ENCODE data around the gene PCLO.
"Not testable (repeated sequence)": the region's sequence is repeated elsewhere in the genome, so short reads cannot be mapped to it uniquely, and the experiment has no call there.

Gene PCLO

DNA sequence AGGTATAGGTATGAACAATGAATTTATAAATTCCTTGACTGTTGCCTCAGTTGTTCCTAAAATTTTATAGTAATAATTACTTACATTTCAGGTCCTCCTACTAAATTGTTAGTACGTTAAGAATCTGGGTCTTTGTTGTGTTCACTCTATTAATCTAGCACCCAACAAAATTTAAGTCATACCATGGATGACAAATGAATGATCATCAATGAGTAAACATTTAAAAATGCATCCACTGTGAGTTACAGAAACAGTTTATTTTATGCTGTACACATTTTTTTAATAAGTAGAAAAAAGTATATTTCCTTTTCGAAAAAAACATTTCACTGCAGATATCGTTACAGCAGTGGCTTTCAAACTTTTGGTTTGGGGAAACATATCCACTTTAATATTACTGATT lies 265.2 kb downstream of the PCLO start:
- DNase-seq (ENCODE audit: insufficient read length, low spot score) (no peak), FAIRE-seq (no peak)
- TF ChIP-seq POU2F2 (IDR thresholded peaks at IDR 0.05; ENCODE audit: low read depth, low read length) (no peak), TAF1 (IDR thresholded peaks at IDR 0.05; ENCODE audit: low read depth, low read length) (no peak), SPI1 (IDR thresholded peaks at IDR 0.05; ENCODE audit: low read depth, low read length) (no peak), POLR2A (IDR thresholded peaks at IDR 0.05; ENCODE audit: low read depth, low read length) (no peak), POLR2AphosphoS5 (IDR thresholded peaks at IDR 0.05; ENCODE audit: low read depth, low read length) (no peak), PAX5 (IDR thresholded peaks at IDR 0.05; ENCODE audit: insufficient read depth, low read length, severe bottlenecking) (no peak)

DNA sequence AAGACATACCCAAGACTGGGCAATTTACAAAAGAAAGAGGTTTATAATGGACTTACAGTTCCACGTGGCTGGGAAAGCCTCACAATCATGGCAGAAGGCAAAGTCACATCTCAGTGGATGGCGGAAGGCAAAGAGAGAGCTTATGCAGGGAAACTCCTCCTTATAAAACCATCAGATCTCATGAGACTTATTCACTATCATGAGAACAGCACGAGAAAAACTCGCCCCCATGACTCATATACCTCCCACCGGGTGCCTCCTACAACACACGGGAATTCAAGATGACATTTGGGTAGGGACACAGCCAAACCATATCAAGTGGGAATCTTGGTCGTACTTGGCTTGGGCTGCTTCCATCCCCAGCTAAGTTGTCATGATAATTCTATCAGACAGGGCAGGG lies 268.3 kb downstream of the PCLO start:
- not testable (repeated sequence) for FAIRE-seq; DNase-seq (ENCODE audit: insufficient read length, low spot score)

DNA sequence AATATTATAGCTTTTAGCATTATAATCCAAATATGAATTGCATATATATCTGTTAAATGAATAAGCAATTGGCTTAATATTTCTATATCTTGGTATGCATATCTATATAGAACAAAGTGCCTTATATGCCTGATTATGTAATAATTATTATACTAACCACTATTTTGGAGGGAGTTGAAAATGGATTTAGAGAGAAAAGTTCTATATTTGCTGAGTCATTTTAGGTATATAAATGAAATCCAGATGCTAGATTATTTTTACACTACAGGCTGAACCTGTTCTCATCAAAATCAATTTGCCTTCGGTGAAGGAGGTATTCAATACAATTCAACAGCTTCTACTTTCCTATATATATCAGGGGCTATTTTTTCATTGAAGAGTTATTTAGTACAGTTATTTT lies 276.4 kb downstream of the PCLO start:
- FAIRE-seq = no peak

DNA sequence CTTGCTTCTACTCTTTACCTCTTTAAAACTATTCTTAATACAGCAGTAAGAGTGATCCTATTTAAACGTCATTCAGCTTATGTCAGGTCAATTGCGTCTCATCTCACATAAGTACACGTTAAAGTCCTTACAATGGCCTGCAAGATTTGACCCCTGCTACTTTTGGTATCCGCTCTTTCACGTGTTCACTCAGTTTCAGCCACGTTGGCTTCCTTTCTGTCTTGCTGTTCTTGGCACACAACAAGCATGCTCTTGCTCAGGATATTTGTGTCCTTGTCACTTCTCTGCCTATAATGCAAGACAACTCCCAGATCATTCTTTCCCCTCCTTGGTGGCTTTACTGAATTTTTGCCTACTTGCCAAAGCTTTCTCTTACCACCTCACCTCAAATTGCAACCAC lies 296.8 kb downstream of the PCLO start:
- no peak for TF ChIP-seq POLR2AphosphoS5 (IDR thresholded peaks at IDR 0.05; ENCODE audit: low read depth, low read length)
- no peak for TF ChIP-seq POU2F2 (IDR thresholded peaks at IDR 0.05; ENCODE audit: low read depth, low read length)
- TF ChIP-seq TAF1 (IDR thresholded peaks at IDR 0.05; ENCODE audit: low read depth, low read length) = no peak
- TF ChIP-seq POLR2A (IDR thresholded peaks at IDR 0.05; ENCODE audit: low read depth, low read length) = no peak
- no peak for TF ChIP-seq SPI1 (IDR thresholded peaks at IDR 0.05; ENCODE audit: low read depth, low read length)
- no peak for FAIRE-seq
- no peak for DNase-seq (ENCODE audit: insufficient read length, low spot score)

More for the DNA sequence above, 276.4 kb downstream of the PCLO start:
- no peak for DNase-seq (ENCODE audit: insufficient read length, low spot score)
- TF ChIP-seq POLR2AphosphoS5 (IDR thresholded peaks at IDR 0.05; ENCODE audit: low read depth, low read length) = no peak
- no peak for TF ChIP-seq POLR2A (IDR thresholded peaks at IDR 0.05; ENCODE audit: low read depth, low read length)
- TF ChIP-seq SPI1 (IDR thresholded peaks at IDR 0.05; ENCODE audit: low read depth, low read length) = no peak
- no peak for TF ChIP-seq POU2F2 (IDR thresholded peaks at IDR 0.05; ENCODE audit: low read depth, low read length)
- TF ChIP-seq TAF1 (IDR thresholded peaks at IDR 0.05; ENCODE audit: low read depth, low read length) = no peak
- no peak for TF ChIP-seq PAX5 (IDR thresholded peaks at IDR 0.05; ENCODE audit: insufficient read depth, low read length, severe bottlenecking)

DNA sequence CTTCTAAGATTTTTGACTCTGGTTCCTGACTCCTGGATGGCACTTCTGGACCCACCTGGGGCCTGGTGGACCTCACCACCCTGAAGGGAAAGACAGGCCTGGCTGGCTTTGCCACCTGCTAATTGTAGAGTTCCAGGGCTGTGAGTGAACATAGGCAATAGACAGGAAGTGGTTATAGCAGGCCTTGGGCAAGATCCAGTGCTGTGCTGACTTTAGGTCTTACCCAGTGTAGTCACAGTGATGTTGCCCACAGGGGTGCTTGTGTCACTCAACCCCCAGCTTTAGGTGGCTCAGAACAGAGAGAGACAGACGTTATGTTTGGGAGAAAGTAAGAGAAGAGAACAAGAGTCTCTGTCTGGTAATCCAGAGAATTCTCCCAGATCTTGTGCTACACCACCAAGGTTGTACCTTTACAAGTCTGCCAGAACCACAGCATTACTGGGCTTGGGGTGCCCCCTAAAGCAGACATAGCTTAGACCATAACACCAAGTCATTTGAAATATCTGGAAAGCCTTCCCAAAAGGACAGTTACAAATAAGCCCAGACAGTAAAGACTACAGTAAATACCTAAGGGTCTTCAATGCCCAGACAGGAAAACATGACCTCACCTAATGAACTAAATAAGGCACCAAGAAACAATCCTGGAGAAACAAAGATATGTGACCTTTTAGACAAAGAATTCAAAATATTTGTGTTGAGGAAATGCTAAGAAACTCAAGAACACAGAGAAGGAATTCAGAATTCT lies 303.4 kb downstream of the PCLO start:
- DNase-seq (ENCODE audit: insufficient read length, low spot score) (no peak), FAIRE-seq (no peak)
- TF ChIP-seq TAF1 (IDR thresholded peaks at IDR 0.05; ENCODE audit: low read depth, low read length) (no peak), POU2F2 (IDR thresholded peaks at IDR 0.05; ENCODE audit: low read depth, low read length) (no peak), PAX5 (IDR thresholded peaks at IDR 0.05; ENCODE audit: insufficient read depth, low read length, severe bottlenecking) (no peak), POLR2AphosphoS5 (IDR thresholded peaks at IDR 0.05; ENCODE audit: low read depth, low read length) (no peak), POLR2A (IDR thresholded peaks at IDR 0.05; ENCODE audit: low read depth, low read length) (no peak), SPI1 (IDR thresholded peaks at IDR 0.05; ENCODE audit: low read depth, low read length) (no peak)

DNA sequence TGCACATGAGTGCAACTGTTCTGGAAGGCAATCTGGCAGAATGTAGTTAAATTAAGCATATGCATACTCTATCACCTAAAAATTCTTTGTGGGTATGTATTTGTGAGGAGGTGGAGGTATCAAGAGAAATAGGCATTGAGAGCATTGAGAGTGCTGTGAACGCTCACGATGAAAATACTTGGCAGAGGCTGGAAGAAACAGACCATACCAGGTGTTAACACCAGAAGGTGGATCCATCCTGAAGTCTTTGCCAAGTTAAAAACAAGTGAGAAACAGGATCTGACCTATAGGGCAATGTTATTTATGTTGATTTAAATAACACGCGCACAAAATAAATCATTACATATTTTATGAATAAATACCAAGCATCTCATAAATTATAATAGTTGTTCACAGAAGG lies 311.6 kb downstream of the PCLO start:
- DNase-seq (ENCODE audit: insufficient read length, low spot score) (no peak), FAIRE-seq (no peak)
- TF ChIP-seq POU2F2 (IDR thresholded peaks at IDR 0.05; ENCODE audit: low read depth, low read length) (no peak), POLR2AphosphoS5 (IDR thresholded peaks at IDR 0.05; ENCODE audit: low read depth, low read length) (no peak), PAX5 (IDR thresholded peaks at IDR 0.05; ENCODE audit: insufficient read depth, low read length, severe bottlenecking) (no peak), SPI1 (IDR thresholded peaks at IDR 0.05; ENCODE audit: low read depth, low read length) (no peak), POLR2A (IDR thresholded peaks at IDR 0.05; ENCODE audit: low read depth, low read length) (no peak), TAF1 (IDR thresholded peaks at IDR 0.05; ENCODE audit: low read depth, low read length) (no peak)

DNA sequence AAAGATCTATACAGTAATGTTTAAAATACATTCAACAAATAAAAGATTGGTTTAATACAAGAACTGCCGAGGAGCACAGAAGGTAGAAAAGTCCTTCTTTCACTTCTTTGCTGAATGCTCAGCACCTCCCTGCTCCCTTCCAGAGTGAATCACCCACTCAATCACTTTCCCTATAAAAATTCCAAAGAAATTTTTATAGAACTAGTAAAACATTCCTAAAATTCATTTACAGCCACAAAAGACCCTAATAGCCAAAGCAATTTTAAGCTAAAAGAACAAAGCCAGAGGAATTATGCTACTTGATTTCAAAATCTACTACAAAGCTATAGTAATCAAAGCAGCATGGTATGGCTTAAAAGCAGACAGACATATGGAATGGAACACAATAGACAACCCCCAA lies 320.9 kb downstream of the PCLO start:
- FAIRE-seq (no peak), DNase-seq (ENCODE audit: insufficient read length, low spot score) (no peak)

DNA sequence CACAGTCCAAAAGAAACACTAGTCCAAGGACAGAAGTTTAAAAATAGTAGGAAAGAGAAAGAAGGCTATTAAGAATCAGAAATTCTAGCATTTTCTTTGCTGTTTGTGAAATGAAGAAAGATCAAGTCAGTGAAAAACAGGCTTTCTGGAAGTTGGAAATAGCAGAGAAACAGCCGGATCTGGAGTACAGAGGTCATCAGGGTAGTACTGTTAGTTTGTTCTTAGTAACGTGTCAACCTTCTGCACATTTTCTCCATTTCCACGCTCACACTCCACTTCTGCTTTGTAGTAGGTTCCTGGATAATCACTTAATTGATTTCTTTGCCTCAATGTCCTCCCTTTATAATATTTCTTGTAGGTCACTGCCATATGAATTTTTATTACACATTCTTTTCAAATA lies 322.6 kb downstream of the PCLO start:
- FAIRE-seq (no peak), DNase-seq (ENCODE audit: insufficient read length, low spot score) (no peak)
- TF ChIP-seq SPI1 (IDR thresholded peaks at IDR 0.05; ENCODE audit: low read depth, low read length) = no peak
- no peak for TF ChIP-seq PAX5 (IDR thresholded peaks at IDR 0.05; ENCODE audit: insufficient read depth, low read length, severe bottlenecking)
- no peak for TF ChIP-seq POLR2A (IDR thresholded peaks at IDR 0.05; ENCODE audit: low read depth, low read length)
- no peak for TF ChIP-seq POLR2AphosphoS5 (IDR thresholded peaks at IDR 0.05; ENCODE audit: low read depth, low read length)
- TF ChIP-seq TAF1 (IDR thresholded peaks at IDR 0.05; ENCODE audit: low read depth, low read length) = no peak
- no peak for TF ChIP-seq POU2F2 (IDR thresholded peaks at IDR 0.05; ENCODE audit: low read depth, low read length)

More for the DNA sequence above, 320.9 kb downstream of the PCLO start:
- TF ChIP-seq SPI1 (IDR thresholded peaks at IDR 0.05; ENCODE audit: low read depth, low read length) (no peak), POU2F2 (IDR thresholded peaks at IDR 0.05; ENCODE audit: low read depth, low read length) (no peak), TAF1 (IDR thresholded peaks at IDR 0.05; ENCODE audit: low read depth, low read length) (no peak), POLR2AphosphoS5 (IDR thresholded peaks at IDR 0.05; ENCODE audit: low read depth, low read length) (no peak), PAX5 (IDR thresholded peaks at IDR 0.05; ENCODE audit: insufficient read depth, low read length, severe bottlenecking) (no peak)

DNA sequence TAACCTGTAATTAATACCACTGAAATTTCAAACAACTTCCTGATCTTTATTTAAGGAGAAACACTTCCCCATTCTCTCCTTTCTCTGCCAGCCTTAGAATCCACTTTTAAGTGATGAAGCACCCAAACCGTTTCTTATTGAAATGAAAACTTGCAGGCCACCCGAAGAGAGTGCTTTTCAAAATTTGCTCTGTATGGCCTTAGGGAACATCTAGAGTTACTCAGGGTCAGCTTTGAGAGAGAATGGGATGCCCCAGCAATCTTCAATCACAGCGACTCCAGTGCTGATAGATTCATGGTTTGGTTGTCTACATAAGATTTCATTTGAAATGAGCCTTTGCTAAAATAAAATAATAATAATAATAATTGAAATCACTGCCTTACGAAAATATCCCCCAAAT lies 323.1 kb downstream of the PCLO start:
- DNase-seq (ENCODE audit: insufficient read length, low spot score) (no peak), FAIRE-seq (no peak)

DNA sequence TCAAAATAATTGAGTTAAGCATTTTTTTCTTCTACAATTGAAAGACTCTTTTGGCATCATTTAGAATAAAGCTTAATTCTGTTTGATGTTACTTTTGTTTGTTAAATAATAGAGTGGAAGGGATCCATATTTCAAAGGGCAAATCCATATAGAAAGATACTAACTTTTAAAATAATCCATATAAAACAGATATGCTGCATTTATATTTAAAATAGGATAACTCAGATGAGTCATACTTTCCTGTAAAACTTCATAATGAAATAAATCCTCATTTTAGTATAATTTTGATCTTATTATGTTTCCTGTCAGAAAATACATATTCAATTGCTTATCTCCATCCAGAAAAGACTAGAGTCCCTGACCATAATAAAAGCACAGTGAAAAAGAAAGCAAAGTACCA lies 323.6 kb downstream of the PCLO start:
- DNase-seq (ENCODE audit: insufficient read length, low spot score) (no peak), FAIRE-seq (no peak)
- TF ChIP-seq SPI1 (IDR thresholded peaks at IDR 0.05; ENCODE audit: low read depth, low read length) (no peak), POLR2A (IDR thresholded peaks at IDR 0.05; ENCODE audit: low read depth, low read length) (no peak), POLR2AphosphoS5 (IDR thresholded peaks at IDR 0.05; ENCODE audit: low read depth, low read length) (no peak), POU2F2 (IDR thresholded peaks at IDR 0.05; ENCODE audit: low read depth, low read length) (no peak), TAF1 (IDR thresholded peaks at IDR 0.05; ENCODE audit: low read depth, low read length) (no peak), PAX5 (IDR thresholded peaks at IDR 0.05; ENCODE audit: insufficient read depth, low read length, severe bottlenecking) (no peak)

More for the DNA sequence above, 323.1 kb downstream of the PCLO start:
- TF ChIP-seq POLR2A (IDR thresholded peaks at IDR 0.05; ENCODE audit: low read depth, low read length) (no peak), TAF1 (IDR thresholded peaks at IDR 0.05; ENCODE audit: low read depth, low read length) (no peak), PAX5 (IDR thresholded peaks at IDR 0.05; ENCODE audit: insufficient read depth, low read length, severe bottlenecking) (no peak), POU2F2 (IDR thresholded peaks at IDR 0.05; ENCODE audit: low read depth, low read length) (no peak), POLR2AphosphoS5 (IDR thresholded peaks at IDR 0.05; ENCODE audit: low read depth, low read length) (no peak), SPI1 (IDR thresholded peaks at IDR 0.05; ENCODE audit: low read depth, low read length) (no peak)

Measured in GM12891 (cell line).